RWPE1 (cell line): Measurements from ENCODE around the gene MAG.

Experiments
- CTCF ChIA-PET: fragments of 350-600 bp; sonication (Branson Sonifier 250); formaldehyde crosslinking; extraction: SDS; loops from one replicate; lab custom pipeline; 2021; lab: Yijun Ruan, JAX
- POLR2A ChIA-PET: fragments of 400-600 bp; formaldehyde crosslinking; extraction: SDS; loops from one replicate; lab custom pipeline; 2020; ENCODE audit warnings: antibody characterized with exemption; ENCODE audit not compliant: low non-redundant PET; lab: Yijun Ruan, JAX
- DNase-seq: peaks from one replicate; pipeline ENCODE4 v3.0.0; 2012; ENCODE audit warnings: low spot score
- H3K27ac ChIP-seq: fragments of 450-650 bp; 2 replicates; pipeline ENCODE4 v1.5.1; 2017
- CTCF ChIP-seq: fragments of 450-650 bp; conservative IDR thresholded peaks from 2 replicates; pipeline ENCODE4 v1.5.1; 2017; ENCODE audit warnings: low read depth, mild to moderate bottlenecking

MAG gene

DNA sequence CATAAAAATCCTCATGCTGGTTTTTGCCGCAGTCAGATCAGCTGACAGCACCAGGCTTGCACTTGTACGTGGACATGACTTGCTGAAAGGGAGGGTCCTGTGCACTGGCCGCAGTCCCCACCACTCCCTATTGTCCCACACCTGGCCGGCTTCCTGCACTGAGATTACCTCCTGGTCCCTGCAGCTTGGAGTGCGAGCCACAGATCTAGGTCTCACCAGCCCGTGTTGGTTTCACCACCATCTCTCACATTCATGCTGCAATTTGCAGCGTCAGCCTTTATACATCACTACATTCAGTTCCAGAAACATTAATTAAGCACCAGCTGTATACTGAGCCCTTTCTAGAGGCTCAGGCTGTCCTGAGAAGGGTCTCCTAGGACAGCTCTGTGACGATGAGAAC, 22.1 kb downstream of the MAG start:
- ChIA-PET POLR2A (no interaction called here), CTCF (interaction anchor here (0.6 to 1.4 kb wide), 3 partner anchors 44 to 506 kb away, joined by 3 to 6 read pairs (median 4); no protein-coding TSS in a partner anchor)
- no peak for DNase-seq
- TF ChIP-seq CTCF, result no peak
- peak overlapping the region; percentile 32 for H3K27ac ChIP-seq

- no peak for TF ChIP-seq CTCF
- no peak for DNase-seq
- no peak overlapping the region for H3K27ac ChIP-seq
- CTCF ChIA-PET, result interaction anchor here (1.4 kb wide), 2 partner anchors 38 to 45 kb away, joined by 4 read pairs; no protein-coding TSS in a partner anchor
- POLR2A ChIA-PET, result no interaction called here
Observed at GRCh38 chr19:35314858-35315470, 23.0 kb downstream of the MAG start.

GRCh38 chr19:35315883-35316282, 23.9 kb downstream of the MAG start:
- POLR2A ChIA-PET, result no interaction called here
- CTCF ChIA-PET, result interaction anchor here (1.4 kb wide), 1 partner anchor 37 kb away, joined by 4 read pairs; no protein-coding TSS in a partner anchor
- H3K27ac ChIP-seq, result no peak overlapping the region; the same call in 1 of the 2 replicates
- TF ChIP-seq CTCF, result no peak
- no peak for DNase-seq

DNA sequence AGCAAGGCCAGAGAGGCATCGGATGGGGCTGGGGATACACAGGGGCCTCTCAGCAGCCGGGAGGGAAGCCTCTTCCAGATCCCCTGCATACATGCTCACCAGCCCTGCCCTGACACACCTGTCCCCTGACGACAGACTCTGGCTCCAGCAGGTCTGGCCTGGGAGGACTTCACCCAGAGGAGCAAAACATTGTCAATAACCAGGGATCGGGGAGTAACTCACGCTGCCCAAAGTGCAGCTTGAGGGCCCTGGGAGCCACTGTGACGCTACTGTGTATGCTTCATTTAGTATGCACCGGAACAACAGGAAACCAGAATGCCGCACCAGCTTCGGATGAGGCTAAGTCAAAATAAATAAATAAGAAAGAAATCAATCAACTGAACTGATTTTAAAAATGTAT, 24.6 kb downstream of the MAG start:
- TF ChIP-seq CTCF, result no peak
- ChIA-PET POLR2A (no interaction called here), CTCF (interaction anchor here (1.4 kb wide), 1 partner anchor 36 kb away, joined by 4 read pairs; no protein-coding TSS in a partner anchor)
- H3K27ac ChIP-seq, result peak overlapping the region; percentile 84
- no peak for DNase-seq

DNA sequence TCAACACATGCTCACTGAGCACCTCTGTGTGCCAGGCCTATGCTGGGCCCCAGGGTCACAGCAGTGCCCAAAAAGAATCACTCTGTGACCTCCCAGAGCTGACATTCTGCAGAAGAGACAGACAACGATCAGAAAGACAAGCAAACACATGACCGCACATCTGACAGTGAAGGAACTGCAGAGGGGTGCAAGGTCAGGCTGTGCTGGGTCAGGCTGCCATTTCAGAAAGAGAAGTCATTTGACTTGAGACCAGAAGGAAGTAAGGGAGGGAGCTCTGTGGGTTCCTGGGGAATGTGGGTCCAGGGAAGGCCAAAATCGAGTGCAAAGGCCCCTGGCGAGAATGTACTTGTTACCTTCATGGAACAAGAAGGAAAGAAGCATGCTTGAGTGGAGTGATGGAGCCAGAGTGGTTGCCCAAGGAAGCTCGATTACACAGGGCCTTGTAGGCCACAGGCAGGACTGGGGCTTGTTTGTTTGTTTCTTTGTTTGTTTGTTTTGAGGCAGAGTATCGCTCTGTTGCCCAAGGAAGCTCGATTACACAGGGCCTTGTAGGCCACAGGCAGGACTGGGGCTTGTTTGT, 25.6 kb downstream of the MAG start:
- no peak for TF ChIP-seq CTCF
- ChIA-PET CTCF (no interaction called here), POLR2A (no interaction called here)
- no peak for DNase-seq
- peak overlapping the region; percentile 84 for H3K27ac ChIP-seq

DNA sequence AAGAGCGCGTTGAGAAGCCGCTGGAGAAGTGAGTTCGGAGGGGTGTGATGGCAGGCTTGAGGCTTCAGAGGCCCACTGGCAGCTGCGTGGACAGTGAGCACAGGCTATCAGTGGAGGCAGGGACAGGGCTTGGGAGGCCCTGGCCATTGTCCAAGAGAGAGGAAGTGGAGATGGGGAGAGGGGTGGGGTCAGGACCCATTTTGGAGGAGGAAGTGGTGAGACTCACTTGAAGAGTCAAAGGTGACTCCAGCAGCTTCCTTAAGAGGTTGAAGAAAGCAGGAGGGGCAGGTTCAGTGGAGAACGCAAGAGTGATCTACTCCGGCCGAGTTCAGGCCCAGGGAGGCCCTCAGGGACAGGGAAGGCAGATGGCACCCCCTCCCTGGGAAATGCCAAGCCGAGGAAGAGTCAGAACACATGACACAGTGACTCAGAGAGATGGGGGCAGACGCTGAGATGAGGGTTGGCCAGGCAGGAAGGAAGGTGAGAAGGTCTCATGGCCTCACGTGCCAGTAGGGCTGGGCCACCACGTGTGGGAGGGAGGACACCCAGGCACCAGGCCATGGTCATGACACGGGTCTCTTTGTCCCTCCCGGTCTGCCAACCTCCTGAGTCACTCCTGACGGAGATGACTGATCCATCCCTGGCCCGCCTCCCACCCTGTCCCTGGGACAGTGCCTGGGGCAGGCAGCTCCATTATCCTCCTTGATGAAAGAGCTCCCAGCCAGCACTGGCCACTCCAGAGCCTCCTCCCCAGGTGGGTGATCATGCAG, 26.9 kb downstream of the MAG start:
- DNase-seq, result peak; percentile 90
- TF ChIP-seq CTCF, result no peak
- ChIA-PET POLR2A (interaction anchor here (0.6 kb wide), 3 partner anchors 9 to 337 kb away, joined by 3 to 4 read pairs (median 3); no protein-coding TSS in a partner anchor), CTCF (interaction anchor here (0.5 to 0.6 kb wide), 4 partner anchors 25 to 351 kb away, joined by 3 to 4 read pairs (median 4); no protein-coding TSS in a partner anchor)
- H3K27ac ChIP-seq, result peak overlapping the region; percentile 84
